Gastroesophageal sphincter (tissue), 4 donors: ENCODE data around the gene KCNH1. TPM values are rescaled to one million over a fixed set of nuclear protein-coding genes. Genes with fewer than 3 reads are reported as not detected.

ENCODE experiments used
- ATAC-seq: fragments of 150-250 bp; one replicate; pipeline ENCODE4 v1.9.1; 2016; ENCODE audit warnings: mild to moderate bottlenecking, moderate library complexity
- H3K27ac ChIP-seq, 4 donors: fragments of 200-600 bp; sonication (generic) in 3 of 4; 1 replicate in 3 of 4; 2 replicates in 1 of 4; pipeline ENCODE4 v1.5.1; 2016 to 2019
- H3K27me3 ChIP-seq: fragments of 200-600 bp; sonication (generic); one replicate; pipeline ENCODE4 v1.5.1; 2019
- H3K36me3 ChIP-seq, 2 donors: fragments of 200-600 bp; sonication (generic); one replicate each; pipeline ENCODE4 v1.5.1; 2019; ENCODE audit warnings: control low read depth in 1 of 2
- H3K4me1 ChIP-seq, 3 donors: fragments of 200-600 bp; sonication (generic); 1 replicate in 2 of 3; 2 replicates in 1 of 3; pipeline ENCODE4 v1.5.1; 2016 to 2019; ENCODE audit warnings: control low read depth in 2 of 3
- H3K4me3 ChIP-seq, 2 donors: fragments of 200-600 bp; sonication (generic); one replicate each; pipeline ENCODE4 v1.5.1; 2019; ENCODE audit warnings: mild to moderate bottlenecking in 1 of 2, moderate library complexity in 1 of 2
- H3K9me3 ChIP-seq, 3 donors: fragments of 200-600 bp; sonication (generic); one replicate each; pipeline ENCODE4 v1.5.1; 2017 to 2019; ENCODE audit warnings: control low read depth in 2 of 3
- CTCF ChIP-seq, 4 experiments: fragments of 200-600 bp in 2 of 4; fragments of 450-650 bp in 2 of 4; sonication (generic) in 1 of 4; IDR thresholded peaks; one replicate each; pipeline ENCODE4 v1.5.1; 2017 to 2019; ENCODE audit warnings: antibody characterized with exemption in 4 of 4, mild to moderate bottlenecking in 2 of 4, moderate library complexity in 2 of 4
- EP300 ChIP-seq: sonication (generic); formaldehyde crosslinking; IDR thresholded peaks from one replicate; pipeline ENCODE4 v1.6.1; 2017; ENCODE audit warnings: antibody characterized with exemption, mild to moderate bottlenecking
- POLR2A ChIP-seq, 2 donors: fragments of 450-650 bp; IDR thresholded peaks; one replicate each; pipeline ENCODE4 v1.6.1; 2017; ENCODE audit warnings: antibody characterized with exemption in 2 of 2, mild to moderate bottlenecking in 2 of 2, moderate library complexity in 1 of 2
- POLR2AphosphoS5 ChIP-seq: sonication (generic); formaldehyde crosslinking; IDR thresholded peaks from one replicate; pipeline ENCODE4 v1.6.1; 2017; ENCODE audit warnings: antibody characterized with exemption
- WGBS, 2 donors: methylation state at CpG; one replicate each; pipeline ENCODE4 v1.1.5; 2018; ENCODE audit warnings: low coverage in 1 of 2; 5-methylcytosine and 5-hydroxymethylcytosine counted together
- total RNA-seq, 4 donors: library from RNA; depleted of rRNA; stranded (reverse); fragments of >200 nt; gene quantifications; one replicate each; pipeline ENCODE4 v1.1.0, GENCODE V29; 2016

Gene KCNH1
- total RNA-seq, 4 donors from 2014 or later, result 0.15 to 2.3 (median 1.2) TPM

GRCh38 chr1:210748796-210749195 lies 385.2 kb downstream of the KCNH1 start:
- no peak for TF ChIP-seq POLR2AphosphoS5
- no peak for TF ChIP-seq EP300
- no peak for TF ChIP-seq CTCF (IDR thresholded peaks at IDR 0.05)
- Histone ChIP-seq H3K27me3 (no peaks in the 10 kb centered on the region), H3K4me3 (no peak overlapping the region), H3K4me1 (no peaks in the 10 kb centered on the region), H3K9me3 (no peaks in the 10 kb centered on the region), H3K36me3 (no peaks in the 10 kb centered on the region), H3K27ac (no peak overlapping the region)
- no peak for ATAC-seq
- 65 to 88% methylated on average over 1 to 3 of the region's 3 CpGs for WGBS, 2 donors

GRCh38 chr1:210747890-210748289 lies 386.1 kb downstream of the KCNH1 start:
- Histone ChIP-seq H3K36me3 (no peaks in the 10 kb centered on the region), H3K4me1 (no peaks in the 10 kb centered on the region), H3K27ac (no peak overlapping the region), H3K4me3 (no peak overlapping the region), H3K9me3 (no peaks in the 10 kb centered on the region), H3K27me3 (no peaks in the 10 kb centered on the region)
- WGBS, 2 donors, result 56 to 92% methylated on average over 2 to 3 of the region's 6 CpGs
- no peak for ATAC-seq
- TF ChIP-seq EP300, result no peak
- no peak for TF ChIP-seq CTCF (IDR thresholded peaks at IDR 0.05)
- TF ChIP-seq POLR2A (IDR thresholded peaks at IDR 0.05), result no peak
- TF ChIP-seq POLR2AphosphoS5, result no peak

GRCh38 chr1:210747112-210747511 lies 386.8 kb downstream of the KCNH1 start:
- 60 to 79% methylated on average over 3 of the region's 3 CpGs for WGBS, 2 donors
- ATAC-seq, result no peak

GRCh38 chr1:210746024-210746731 lies 387.8 kb downstream of the KCNH1 start:
- Histone ChIP-seq H3K36me3 (no peaks in the 10 kb centered on the region), H3K27ac (no peak overlapping the region), H3K4me1 (no peaks in the 10 kb centered on the region), H3K9me3 (no peaks in the 10 kb centered on the region), H3K27me3 (no peaks in the 10 kb centered on the region), H3K4me3 (no peak overlapping the region)
- WGBS, 2 donors, result 0 to 85% methylated on average over 1 to 3 of the region's 3 CpGs
- TF ChIP-seq POLR2A (IDR thresholded peaks at IDR 0.05) (no peak), CTCF (IDR thresholded peaks at IDR 0.05) (no peak), POLR2AphosphoS5 (no peak), EP300 (no peak)
- ATAC-seq, result no peak

More at GRCh38 chr1:210747112-210747511, 386.8 kb downstream of the KCNH1 start:
- H3K4me1 ChIP-seq, result no peaks in the 10 kb centered on the region
- H3K27ac ChIP-seq, result no peak overlapping the region
- H3K36me3 ChIP-seq, result no peaks in the 10 kb centered on the region
- H3K4me3 ChIP-seq, result no peak overlapping the region
- no peaks in the 10 kb centered on the region for H3K27me3 ChIP-seq
- no peaks in the 10 kb centered on the region for H3K9me3 ChIP-seq
- TF ChIP-seq POLR2AphosphoS5, result no peak

GRCh38 chr1:210743038-210743437 lies 390.9 kb downstream of the KCNH1 start:
- no peak for ATAC-seq
- no peaks in the 10 kb centered on the region for H3K4me1 ChIP-seq
- H3K27ac ChIP-seq, result no peak overlapping the region
- WGBS, 2 donors, result 64% methylated on average over 2 of the region's 3 CpGs; no CpG with 5 or more reads in 1 of the 2 donors
- no peaks in the 10 kb centered on the region for H3K36me3 ChIP-seq
- TF ChIP-seq POLR2AphosphoS5 (no peak), CTCF (IDR thresholded peaks at IDR 0.05) (no peak), POLR2A (IDR thresholded peaks at IDR 0.05) (no peak), EP300 (no peak)
- no peak overlapping the region for H3K4me3 ChIP-seq
- no peaks in the 10 kb centered on the region for H3K27me3 ChIP-seq
- H3K9me3 ChIP-seq, result no peaks in the 10 kb centered on the region
